ENCODE measurements around the gene FLYWCH2. TPM values are rescaled to one million over a fixed set of nuclear protein-coding genes. Genes with fewer than 3 reads are reported as not detected.
"Not testable (repeated sequence)": the region's sequence is repeated elsewhere in the genome, so short reads cannot be mapped to it uniquely, and the experiment has no call there.

Gene FLYWCH2
- total RNA-seq, 2 donors from 2014 or later = 78.8 to 150 TPM

- intact Hi-C loops (cut with DNase I) = loop anchor here (2.0 kb wide), 1 partner anchor 22 kb away; the partner anchor contains the start of gene FLYWCH2
These were observed 21.9 kb downstream of the FLYWCH2 start for GRCh38 chr16:2904922-2905240.

DNA sequence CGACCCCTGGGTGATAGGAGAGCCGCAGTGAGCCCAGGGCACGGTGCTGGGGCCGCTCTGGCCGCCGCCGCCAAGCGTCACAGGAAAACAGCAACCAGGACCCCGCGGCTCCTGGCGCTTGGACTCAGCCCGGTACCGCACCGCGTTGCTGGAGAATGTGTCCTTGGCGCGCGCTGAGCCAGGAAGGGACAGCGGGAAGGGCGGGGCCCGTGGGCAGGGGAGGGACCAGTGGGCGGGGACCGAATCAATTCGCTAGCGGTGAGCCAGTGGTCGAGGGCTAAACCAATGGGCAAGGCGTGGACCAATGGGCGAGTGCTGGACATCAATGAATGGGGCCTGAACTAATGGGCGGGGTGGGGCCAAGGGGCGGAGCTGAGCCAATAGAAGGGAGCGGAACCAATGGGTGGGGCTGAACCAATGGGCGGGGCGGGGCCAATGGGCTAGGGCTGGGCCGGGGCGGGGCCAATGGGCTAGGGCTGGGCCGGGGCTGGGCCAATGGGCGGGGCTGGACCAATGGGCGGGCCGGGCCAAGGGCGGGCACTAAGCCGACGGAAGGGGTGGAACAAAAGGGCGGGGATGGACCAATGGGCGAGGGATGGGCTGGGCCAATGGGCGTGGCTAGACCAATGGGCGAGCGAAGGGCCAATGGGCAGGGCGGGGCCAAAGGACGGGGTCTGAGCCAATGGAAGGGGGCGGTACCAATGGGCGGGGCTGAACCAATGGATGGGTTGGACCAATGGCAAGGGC lies 22.4 kb downstream of the FLYWCH2 start:
- Histone ChIP-seq H3K4me3 (peak overlapping the region; percentile 78 to 86), H3K9me3 (no peaks in the 10 kb centered on the region), H3K27me3 (replicated peaks; ENCODE audit: insufficient read depth) (no peaks in the 10 kb centered on the region), H3K4me1 (replicated peaks) (no peaks in the 10 kb centered on the region), H3K27ac (peak overlapping the region; percentile 94 to 95), H3K36me3 (no peaks in the 10 kb centered on the region)
- TF ChIP-seq, protein P1, sequence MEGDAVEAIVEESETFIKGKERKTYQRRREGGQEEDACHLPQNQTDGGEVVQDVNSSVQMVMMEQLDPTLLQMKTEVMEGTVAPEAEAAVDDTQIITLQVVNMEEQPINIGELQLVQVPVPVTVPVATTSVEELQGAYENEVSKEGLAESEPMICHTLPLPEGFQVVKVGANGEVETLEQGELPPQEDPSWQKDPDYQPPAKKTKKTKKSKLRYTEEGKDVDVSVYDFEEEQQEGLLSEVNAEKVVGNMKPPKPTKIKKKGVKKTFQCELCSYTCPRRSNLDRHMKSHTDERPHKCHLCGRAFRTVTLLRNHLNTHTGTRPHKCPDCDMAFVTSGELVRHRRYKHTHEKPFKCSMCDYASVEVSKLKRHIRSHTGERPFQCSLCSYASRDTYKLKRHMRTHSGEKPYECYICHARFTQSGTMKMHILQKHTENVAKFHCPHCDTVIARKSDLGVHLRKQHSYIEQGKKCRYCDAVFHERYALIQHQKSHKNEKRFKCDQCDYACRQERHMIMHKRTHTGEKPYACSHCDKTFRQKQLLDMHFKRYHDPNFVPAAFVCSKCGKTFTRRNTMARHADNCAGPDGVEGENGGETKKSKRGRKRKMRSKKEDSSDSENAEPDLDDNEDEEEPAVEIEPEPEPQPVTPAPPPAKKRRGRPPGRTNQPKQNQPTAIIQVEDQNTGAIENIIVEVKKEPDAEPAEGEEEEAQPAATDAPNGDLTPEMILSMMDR (IDR thresholded peaks at IDR 0.05) = peak in 1 of 4 experiments; percentile 12
- TF ChIP-seq POLR2A (IDR thresholded peaks at IDR 0.05) (peak; percentile 95), POLR2AphosphoS5 (IDR thresholded peaks at IDR 0.05) (peak; percentile 96)
- WGBS = 2% methylated on average over 36 of the region's 51 CpGs
- intact Hi-C loops (cut with DNase I) = loop anchor here (2.0 kb wide), 1 partner anchor 23 kb away; the partner anchor contains the start of gene FLYWCH2
- DNase-seq (ENCODE audit: low spot score) = peak; percentile 100

More at GRCh38 chr16:2904922-2905240, 21.9 kb downstream of the FLYWCH2 start:
- Histone ChIP-seq H3K4me3 (peak overlapping the region; percentile 78 to 86), H3K4me1 (replicated peaks) (no peaks in the 10 kb centered on the region), H3K9me3 (no peaks in the 10 kb centered on the region), H3K27ac (peak overlapping the region; percentile 94 to 95), H3K27me3 (replicated peaks; ENCODE audit: insufficient read depth) (no peaks in the 10 kb centered on the region), H3K36me3 (no peaks in the 10 kb centered on the region)
- under 1% methylated on average over 31 of the region's 32 CpGs for WGBS
- TF ChIP-seq, protein P1 (IDR thresholded peaks at IDR 0.05) = peak in 1 of 4 experiments; percentile 19
- TF ChIP-seq POLR2AphosphoS5 (IDR thresholded peaks at IDR 0.05) = no peak
- no peak for TF ChIP-seq POLR2A (IDR thresholded peaks at IDR 0.05)
- no peak for DNase-seq (ENCODE audit: low spot score)

DNA sequence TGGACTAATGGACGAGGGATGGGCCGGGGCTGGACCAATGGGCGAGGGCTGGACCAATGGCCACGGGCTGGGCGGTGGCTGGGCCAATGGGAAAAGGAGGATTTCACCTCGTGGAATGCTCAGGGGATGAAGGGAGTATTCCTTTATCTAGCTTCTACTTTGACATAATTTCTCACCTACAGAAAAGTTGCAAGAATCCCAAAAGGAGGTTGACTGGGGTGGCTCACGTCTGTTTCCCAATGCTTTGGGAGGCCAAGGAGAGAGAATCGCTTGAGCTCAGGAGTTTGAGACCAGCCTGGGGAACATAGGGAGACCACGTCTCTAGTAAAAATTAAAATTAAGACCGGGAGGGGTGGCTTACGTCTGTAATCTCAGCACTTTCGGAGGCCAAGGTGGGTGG lies 23.0 kb downstream of the FLYWCH2 start:
- DNase-seq (ENCODE audit: low spot score) = no peak
- no peak overlapping the region for H3K4me3 ChIP-seq
- TF ChIP-seq POLR2AphosphoS5 (IDR thresholded peaks at IDR 0.05) (peak; percentile 66), POLR2A (IDR thresholded peaks at IDR 0.05) (no peak)
- H3K27ac ChIP-seq = no peak overlapping the region
- no peaks in the 10 kb centered on the region for H3K9me3 ChIP-seq
- no peaks in the 10 kb centered on the region for H3K27me3 ChIP-seq (replicated peaks; ENCODE audit: insufficient read depth)
- no peaks in the 10 kb centered on the region for H3K4me1 ChIP-seq (replicated peaks)
- 25% methylated on average over 12 of the region's 12 CpGs for WGBS
- intact Hi-C loops (cut with DNase I) = loop anchor here (2.0 kb wide), 1 partner anchor 23 kb away; the partner anchor contains the start of gene FLYWCH2
- H3K36me3 ChIP-seq = no peaks in the 10 kb centered on the region

DNA sequence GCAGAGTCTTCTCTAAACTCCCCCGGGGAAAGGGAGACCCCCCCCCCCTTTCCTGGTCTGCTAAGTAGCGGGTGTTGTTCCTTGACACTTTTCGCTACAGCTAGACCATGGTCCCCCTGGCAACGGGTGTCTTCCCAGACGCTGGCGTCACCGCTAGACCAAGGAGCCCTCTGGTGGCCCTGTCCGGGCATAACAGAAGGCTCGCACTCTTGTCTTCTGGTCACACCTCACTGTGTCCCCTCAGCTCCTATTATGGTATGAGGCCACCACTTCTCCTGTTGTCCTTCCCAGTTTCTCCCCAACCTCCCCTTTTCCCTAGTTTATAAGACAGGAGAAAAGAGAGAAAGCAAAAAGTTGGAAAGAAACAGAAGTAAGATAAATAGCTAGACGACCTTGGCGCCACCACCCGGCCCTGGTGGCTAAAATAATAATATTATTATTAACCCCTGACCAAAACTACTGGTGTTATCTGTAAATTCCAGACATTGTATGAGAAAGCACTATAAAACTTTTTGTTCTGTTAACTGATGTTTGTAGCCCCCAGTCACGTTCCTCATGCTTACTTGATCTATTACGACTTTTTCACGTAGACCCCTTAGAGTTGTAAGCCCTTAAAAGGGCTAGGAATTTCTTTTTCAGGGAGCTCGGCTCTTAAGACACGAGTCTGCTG lies 24.2 kb downstream of the FLYWCH2 start:
- H3K27me3 ChIP-seq (replicated peaks; ENCODE audit: insufficient read depth); H3K4me3 ChIP-seq; intact Hi-C loops (cut with DNase I); H3K9me3 ChIP-seq; H3K27ac ChIP-seq; H3K4me1 ChIP-seq (replicated peaks); H3K36me3 ChIP-seq: not testable (repeated sequence)
- 20% methylated on average over 15 of the region's 17 CpGs for WGBS
- TF ChIP-seq, protein P1 (IDR thresholded peaks at IDR 0.05) = peak in 3 of 4 experiments; percentile 36 to 84 (median 71)
- DNase-seq (ENCODE audit: low spot score) = peak; percentile 39

DNA sequence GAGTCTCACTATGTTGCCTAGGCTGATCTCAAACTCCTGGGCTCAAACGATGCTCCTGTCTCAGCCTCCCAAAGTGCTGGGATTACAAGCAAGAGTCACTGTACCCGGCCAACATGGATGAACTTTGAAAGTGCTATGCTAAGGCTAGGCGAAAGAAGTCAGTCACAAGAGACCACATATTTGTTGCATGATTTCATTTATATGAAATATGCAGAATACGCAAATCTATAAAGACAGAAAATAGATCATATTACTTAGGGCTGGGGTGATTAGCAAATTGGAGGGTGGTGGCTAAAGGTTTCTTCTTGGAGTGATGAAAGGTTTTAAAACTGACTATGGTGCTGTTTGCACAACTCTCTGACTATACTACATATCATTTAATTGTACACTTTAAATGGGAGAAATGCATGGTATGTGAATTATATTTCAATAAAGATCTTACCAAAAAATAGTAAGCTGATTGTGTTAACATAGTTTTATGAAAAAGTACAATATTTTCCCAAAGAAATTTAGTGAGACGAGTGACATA lies 27.5 kb downstream of the FLYWCH2 start:
- TF ChIP-seq POLR2A (IDR thresholded peaks at IDR 0.05) (no peak), POLR2AphosphoS5 (IDR thresholded peaks at IDR 0.05) (no peak)
- TF ChIP-seq, protein P1 (IDR thresholded peaks at IDR 0.05) = no peak
- Histone ChIP-seq H3K4me3 (no peak overlapping the region), H3K27ac (no peak overlapping the region), H3K9me3 (no peaks in the 10 kb centered on the region), H3K36me3 (no peaks in the 10 kb centered on the region), H3K4me1 (replicated peaks) (peaks cover 6% of the 10 kb centered on the region), H3K27me3 (replicated peaks; ENCODE audit: insufficient read depth) (no peaks in the 10 kb centered on the region)
- DNase-seq (ENCODE audit: low spot score) = no peak
- WGBS = 67% methylated on average over 5 of the region's 5 CpGs
- intact Hi-C loops (cut with DNase I) = loop anchor here (5.0 kb wide), 1 partner anchor 38 kb away; no protein-coding TSS in a partner anchor

Measured in prostate gland (tissue), 2 donors.